Right lobe of liver (tissue), 6 donors: ENCODE data around the gene ADSS1. TPM values are rescaled to one million over a fixed set of nuclear protein-coding genes. Genes with fewer than 3 reads are reported as not detected.

ENCODE experiments used
- ATAC-seq, 4 donors: fragments of 200-7000 bp; cut with Tn5 transposase; one replicate each; pipeline ENCODE4 v1.9.1; 2020; ENCODE audit warnings: mild to moderate bottlenecking in 4 of 4, moderate library complexity in 4 of 4
- DNase-seq, 3 donors: peaks; one replicate each; pipeline ENCODE4 v3.0.0-alpha.2; 2020
- H3K27ac ChIP-seq, 3 donors: fragments of 200-600 bp; one replicate each; pipeline ENCODE4 v1.8.0; 2022
- H3K27me3 ChIP-seq, 2 donors: fragments of 200-600 bp; one replicate each; pipeline ENCODE4 v1.8.0; 2022
- H3K36me3 ChIP-seq, 4 donors: fragments of 200-600 bp; sonication (generic) in 1 of 4; one replicate each; pipeline versions ENCODE4 v1.5.1 to v1.8.0; 2017 to 2022; ENCODE audit warnings: control low read depth in 1 of 4
- H3K4me1 ChIP-seq, 4 donors: fragments of 200-600 bp; sonication (generic) in 1 of 4; one replicate each; pipeline versions ENCODE4 v1.5.1 to v1.8.0; 2017 to 2022; ENCODE audit warnings: control low read depth in 1 of 4
- H3K4me3 ChIP-seq, 3 donors: fragments of 200-600 bp; one replicate each; pipeline ENCODE4 v1.8.0; 2022
- H3K9me3 ChIP-seq, 4 donors: fragments of 200-600 bp; sonication (generic) in 1 of 4; one replicate each; pipeline versions ENCODE4 v1.5.1 to v1.8.0; 2017 to 2022; ENCODE audit warnings: control low read depth in 1 of 4
- POLR2A ChIP-seq: fragments of 450-650 bp; IDR thresholded peaks from one replicate; pipeline ENCODE4 v1.6.1; 2017; ENCODE audit warnings: antibody characterized with exemption, mild to moderate bottlenecking
- WGBS: methylation state at CpG from one replicate; pipeline ENCODE4 v1.1.6; 2018; ENCODE audit warnings: low coverage, low lambda C conversion rate; ENCODE audit not compliant: insufficient coverage; ENCODE audit errors: missing lambda C conversion rate; 5-methylcytosine and 5-hydroxymethylcytosine counted together
- intact Hi-C, 2 donors: fragments of 100-400 bp; cut with DNase I; formaldehyde crosslinking; loops; one replicate each; pipeline versions ENCODE4 v1.11.2 to v1.14.1; 2022
- total RNA-seq, 6 experiments: library from RNA; depleted of rRNA in 2 of 6; stranded (reverse); fragments of >200 nt in 2 of 6; fragmentation: NEBNext Ultra II Directional in 3 of 6; extraction: Animal tissue kit (Norgen Biotek cat#: 25700) in 3 of 6; gene quantifications; one replicate each; pipeline versions ENCODE4 v1.1.0 to v1.2.4, GENCODE V29; 2016 to 2023
- TF ChIP-seq, protein P1 (sequence below), 4 donors: fragments of 200-600 bp in 3 of 4; fragments of 450-650 bp in 1 of 4; IDR thresholded peaks; one replicate each; pipeline versions ENCODE4 v1.5.1 to v1.8.0; 2016 to 2022; ENCODE audit warnings: antibody characterized with exemption in 4 of 4, mild to moderate bottlenecking in 2 of 4
- donor health status: DM: no; HTN: yes; CAD: no.
- donor health status: DM: no; HTN: no; CAD: no.
- donor health status: DM: no; HTN: no; CAD: no.
- donor health status: DM: no; HTN: yes; CAD: no.
- donor health status: DM: no; HTN: yes; CAD: no.

ADSS1 gene
- total RNA-seq, 6 experiments from 2014 or later, result 8.1 to 50.5 (median 36.8) TPM

DNA sequence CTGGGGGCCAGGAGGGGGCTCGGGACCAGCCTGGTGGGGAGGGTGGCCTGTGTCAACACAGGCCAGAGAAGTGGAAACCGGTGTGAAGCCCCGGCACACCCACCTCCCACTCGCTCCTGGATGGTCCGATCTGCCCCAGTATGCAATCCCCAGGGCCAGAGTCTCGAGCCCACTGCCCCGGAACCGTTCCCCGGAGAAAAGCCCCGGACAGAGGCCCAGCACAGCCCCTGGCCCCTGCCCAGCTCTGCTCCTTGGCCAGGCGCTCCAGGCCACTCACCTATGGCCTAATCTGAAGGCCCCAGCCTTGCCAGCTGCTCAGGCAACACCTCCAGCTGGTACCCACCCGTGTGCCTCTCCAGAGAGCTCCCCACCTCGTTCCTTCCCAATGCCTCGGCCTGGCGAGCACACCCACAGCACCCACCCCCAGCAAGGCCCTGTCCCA is 53.8 kb downstream of the ADSS1 start:
- WGBS, result no CpG with 5 or more reads among the region's 15 CpGs
- peaks cover 0 to 12% (median 2%) of the 10 kb centered on the region in 4 donors for H3K36me3 ChIP-seq
- no peak for TF ChIP-seq POLR2A
- TF ChIP-seq, protein P1, sequence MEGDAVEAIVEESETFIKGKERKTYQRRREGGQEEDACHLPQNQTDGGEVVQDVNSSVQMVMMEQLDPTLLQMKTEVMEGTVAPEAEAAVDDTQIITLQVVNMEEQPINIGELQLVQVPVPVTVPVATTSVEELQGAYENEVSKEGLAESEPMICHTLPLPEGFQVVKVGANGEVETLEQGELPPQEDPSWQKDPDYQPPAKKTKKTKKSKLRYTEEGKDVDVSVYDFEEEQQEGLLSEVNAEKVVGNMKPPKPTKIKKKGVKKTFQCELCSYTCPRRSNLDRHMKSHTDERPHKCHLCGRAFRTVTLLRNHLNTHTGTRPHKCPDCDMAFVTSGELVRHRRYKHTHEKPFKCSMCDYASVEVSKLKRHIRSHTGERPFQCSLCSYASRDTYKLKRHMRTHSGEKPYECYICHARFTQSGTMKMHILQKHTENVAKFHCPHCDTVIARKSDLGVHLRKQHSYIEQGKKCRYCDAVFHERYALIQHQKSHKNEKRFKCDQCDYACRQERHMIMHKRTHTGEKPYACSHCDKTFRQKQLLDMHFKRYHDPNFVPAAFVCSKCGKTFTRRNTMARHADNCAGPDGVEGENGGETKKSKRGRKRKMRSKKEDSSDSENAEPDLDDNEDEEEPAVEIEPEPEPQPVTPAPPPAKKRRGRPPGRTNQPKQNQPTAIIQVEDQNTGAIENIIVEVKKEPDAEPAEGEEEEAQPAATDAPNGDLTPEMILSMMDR (IDR thresholded peaks at IDR 0.05), result no peak
- H3K27me3 ChIP-seq, result no peaks in the 10 kb centered on the region
- ATAC-seq, result no peak
- intact Hi-C loops, result no loop called here
- no peak overlapping the region for H3K4me3 ChIP-seq
- H3K9me3 ChIP-seq, result no peaks in the 10 kb centered on the region
- no peaks in the 10 kb centered on the region for H3K4me1 ChIP-seq
- H3K27ac ChIP-seq, result no peak overlapping the region
- DNase-seq, result no peak

DNA sequence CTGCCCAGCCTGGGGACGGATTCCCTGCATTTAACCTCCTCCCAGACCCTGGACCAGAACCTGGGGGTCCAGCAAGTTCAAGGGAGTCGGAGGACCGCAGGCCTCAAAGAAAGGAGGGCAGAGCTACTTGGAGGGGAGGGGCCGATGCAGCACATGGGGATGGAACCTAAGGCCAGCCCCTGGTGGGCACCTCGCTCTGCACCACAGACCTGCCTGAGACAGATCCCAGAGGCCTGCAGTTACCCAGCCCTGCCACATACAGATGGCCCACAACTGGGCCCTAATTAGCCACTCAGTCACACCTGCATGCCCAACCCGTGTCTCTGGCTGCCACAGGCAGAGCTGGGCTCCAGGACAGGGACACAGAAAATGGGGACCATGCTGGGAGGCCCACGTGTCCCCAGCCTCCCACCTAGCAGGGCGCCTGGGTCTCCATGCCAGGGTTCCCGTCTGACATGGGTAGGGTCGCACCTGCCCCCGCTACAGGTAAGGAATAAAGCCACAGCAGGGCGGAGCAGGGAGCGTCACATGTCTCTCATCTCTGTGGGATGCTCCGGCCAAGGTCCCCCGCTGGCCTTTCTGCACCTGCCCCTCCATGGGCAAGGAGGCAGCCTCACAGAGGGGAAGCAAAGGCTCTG is 54.8 kb downstream of the ADSS1 start:
- no peak for ATAC-seq
- H3K4me1 ChIP-seq, result no peaks in the 10 kb centered on the region
- no peak overlapping the region for H3K27ac ChIP-seq
- intact Hi-C loops, result no loop called here
- WGBS, result no CpG with 5 or more reads among the region's 15 CpGs
- peaks cover 0 to 7% (median 0%) of the 10 kb centered on the region in 4 donors for H3K36me3 ChIP-seq
- DNase-seq, result no peak
- no peaks in the 10 kb centered on the region for H3K9me3 ChIP-seq
- TF ChIP-seq, protein P1 (IDR thresholded peaks at IDR 0.05), result no peak
- no peak for TF ChIP-seq POLR2A
- H3K27me3 ChIP-seq, result no peaks in the 10 kb centered on the region
- H3K4me3 ChIP-seq, result no peak overlapping the region

DNA sequence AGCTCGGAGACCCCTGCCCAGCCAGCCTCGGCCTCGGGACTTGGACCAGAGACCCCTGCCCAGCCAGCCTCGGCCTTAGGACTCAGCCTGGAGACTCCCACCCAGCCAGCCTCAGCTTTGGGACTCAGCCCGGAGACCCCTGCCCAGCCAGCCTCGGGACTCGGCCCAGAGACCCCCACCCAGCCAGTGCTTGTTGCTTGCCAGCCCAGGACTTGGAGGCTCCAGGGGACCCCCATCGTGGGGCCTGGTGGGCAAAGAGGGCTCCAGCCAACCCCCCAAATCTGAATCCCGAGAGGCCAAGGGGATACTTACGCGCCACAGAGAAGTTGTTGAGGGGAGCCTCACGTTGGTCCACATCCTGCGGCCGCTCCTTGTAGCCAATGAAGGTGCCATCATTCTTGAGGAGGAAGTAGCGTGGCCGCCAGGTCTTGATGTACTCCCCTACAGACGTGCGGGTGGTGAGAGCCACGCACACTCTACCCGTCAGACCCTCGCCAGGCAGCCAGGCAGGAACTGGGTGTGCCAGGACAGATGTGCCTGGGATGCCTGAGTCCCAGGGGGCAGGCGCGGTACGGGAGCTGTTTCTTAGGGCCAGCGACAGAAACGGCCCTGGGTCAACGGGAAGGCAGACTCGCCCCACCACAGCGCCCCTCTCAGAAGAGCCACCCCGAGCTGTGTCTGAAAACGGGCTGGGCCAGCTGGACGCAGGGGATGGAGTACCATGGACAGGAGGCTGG is 55.9 kb downstream of the ADSS1 start:
- Histone ChIP-seq H3K27ac (no peak overlapping the region), H3K9me3 (no peaks in the 10 kb centered on the region), H3K4me1 (no peaks in the 10 kb centered on the region), H3K27me3 (no peaks in the 10 kb centered on the region), H3K4me3 (no peak overlapping the region), H3K36me3 (peaks cover 0 to 3% (median 0%) of the 10 kb centered on the region in 4 donors)
- ATAC-seq, result no peak
- intact Hi-C loops, result no loop called here
- TF ChIP-seq, protein P1 (IDR thresholded peaks at IDR 0.05), result no peak
- no peak for TF ChIP-seq POLR2A
- WGBS, result no CpG with 5 or more reads among the region's 32 CpGs
- no peak for DNase-seq

DNA sequence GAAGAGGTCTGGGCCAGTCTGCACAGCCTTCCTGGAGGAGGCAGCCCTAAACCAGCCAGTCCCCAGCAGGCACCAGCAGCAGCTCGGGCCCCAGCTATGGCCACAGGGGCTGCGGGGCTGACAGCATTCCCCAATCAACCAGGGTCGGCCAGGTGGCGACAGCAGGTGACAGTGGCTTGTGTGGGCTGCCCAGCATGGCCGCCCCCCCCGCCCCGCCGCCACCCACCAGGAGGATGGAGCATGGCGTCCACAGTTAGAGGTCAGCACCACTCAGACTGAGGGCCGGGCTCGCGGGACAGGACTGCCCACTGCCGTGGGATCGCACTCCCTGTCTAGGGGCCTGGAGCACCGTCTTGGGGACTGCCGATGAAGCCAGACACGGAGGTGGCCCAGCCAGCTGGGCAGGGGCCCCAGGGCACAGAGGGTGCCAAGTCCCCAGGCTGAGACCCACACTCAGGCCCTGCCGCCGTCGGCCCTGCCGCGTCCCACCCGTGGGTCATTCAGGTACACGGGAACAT is 56.5 kb downstream of the ADSS1 start:
- WGBS, result no CpG with 5 or more reads among the region's 24 CpGs
- no peaks in the 10 kb centered on the region for H3K9me3 ChIP-seq
- no peak overlapping the region for H3K27ac ChIP-seq
- H3K27me3 ChIP-seq, result no peaks in the 10 kb centered on the region
- ATAC-seq (no peak), DNase-seq (no peak)
- TF ChIP-seq POLR2A, result no peak
- TF ChIP-seq, protein P1 (IDR thresholded peaks at IDR 0.05), result no peak
- intact Hi-C loops, result no loop called here
- peaks cover 0 to 3% (median 0%) of the 10 kb centered on the region in 4 donors for H3K36me3 ChIP-seq
- no peaks in the 10 kb centered on the region for H3K4me1 ChIP-seq
- no peak overlapping the region for H3K4me3 ChIP-seq
